Neural progenitor cell (in vitro differentiated cells): ENCODE data around the gene OTUD7B.

Experiments used
- EZH2 ChIP-seq: fragments of 200-600 bp; sonication (generic); IDR thresholded peaks from 2 replicates; pipeline ENCODE4 v1.6.1; 2017; ENCODE audit warnings: antibody characterized with exemption, mild to moderate bottlenecking, moderate library complexity
- EZH2phosphoT487 ChIP-seq: fragments of 200-600 bp; sonication (generic); IDR thresholded peaks from 2 replicates; pipeline ENCODE4 v1.6.1; 2017; ENCODE audit warnings: antibody characterized with exemption
- TF ChIP-seq, protein P1 (sequence below): fragments of 200-600 bp; sonication (generic); IDR thresholded peaks from 2 replicates; pipeline ENCODE4 v1.5.1; 2017; ENCODE audit warnings: antibody characterized with exemption, mild to moderate bottlenecking

- TF ChIP-seq, protein P1, sequence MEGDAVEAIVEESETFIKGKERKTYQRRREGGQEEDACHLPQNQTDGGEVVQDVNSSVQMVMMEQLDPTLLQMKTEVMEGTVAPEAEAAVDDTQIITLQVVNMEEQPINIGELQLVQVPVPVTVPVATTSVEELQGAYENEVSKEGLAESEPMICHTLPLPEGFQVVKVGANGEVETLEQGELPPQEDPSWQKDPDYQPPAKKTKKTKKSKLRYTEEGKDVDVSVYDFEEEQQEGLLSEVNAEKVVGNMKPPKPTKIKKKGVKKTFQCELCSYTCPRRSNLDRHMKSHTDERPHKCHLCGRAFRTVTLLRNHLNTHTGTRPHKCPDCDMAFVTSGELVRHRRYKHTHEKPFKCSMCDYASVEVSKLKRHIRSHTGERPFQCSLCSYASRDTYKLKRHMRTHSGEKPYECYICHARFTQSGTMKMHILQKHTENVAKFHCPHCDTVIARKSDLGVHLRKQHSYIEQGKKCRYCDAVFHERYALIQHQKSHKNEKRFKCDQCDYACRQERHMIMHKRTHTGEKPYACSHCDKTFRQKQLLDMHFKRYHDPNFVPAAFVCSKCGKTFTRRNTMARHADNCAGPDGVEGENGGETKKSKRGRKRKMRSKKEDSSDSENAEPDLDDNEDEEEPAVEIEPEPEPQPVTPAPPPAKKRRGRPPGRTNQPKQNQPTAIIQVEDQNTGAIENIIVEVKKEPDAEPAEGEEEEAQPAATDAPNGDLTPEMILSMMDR = no peak
- TF ChIP-seq EZH2 = no peak
- TF ChIP-seq EZH2phosphoT487 = no peak
Observed at GRCh38 chr1:149963358-149963757, 47.2 kb downstream of the OTUD7B start.
